ENCODE measurements around the gene ABL2. TPM values are rescaled to one million over a fixed set of nuclear protein-coding genes. Genes with fewer than 3 reads are reported as not detected.

Gene ABL2
- total and polyA plus RNA-seq, 9 of the 15 experiments (the other 6 are each of a cell fraction or from before 2014, with no cell fraction given) = 1.4 to 15.0 (median 8.6) TPM

- no peak for TF ChIP-seq NCOA1 (IDR thresholded peaks at IDR 0.05; ENCODE audit: low read depth)
- peak; percentile 36; the same call in 1 of the 2 replicates for TF ChIP-seq LEF1 (IDR thresholded peaks at IDR 0.05)
- TF ChIP-seq KAT2B (IDR thresholded peaks at IDR 0.05; ENCODE audit: low read depth, low read length) = no peak
- 0 out of 2 replicates have a peak, but pooled peaks have one; percentile 38 for TF ChIP-seq SMARCA4 (IDR thresholded peaks at IDR 0.05)
- peak in 2 of 3 experiments; percentile 74 to 80 for TF ChIP-seq YY1 (IDR thresholded peaks at IDR 0.05; ENCODE audit: borderline replicate concordance in 1 of 3, control insufficient read depth in 1 of 3, extremely low read depth in 1 of 3, insufficient read depth in 3 of 3, insufficient read length in 1 of 3, insufficient replicate concordance in 2 of 3, low read depth in 1 of 3, low read length in 2 of 3)
- no peak for TF ChIP-seq TAF9B (IDR thresholded peaks at IDR 0.05; ENCODE audit: partially characterized antibody)
- TF ChIP-seq TCF3 (CRISPR knock-in tag; IDR thresholded peaks at IDR 0.05) = peak; percentile 47; the same call in 1 of the 2 replicates
- TF ChIP-seq, protein P1, sequence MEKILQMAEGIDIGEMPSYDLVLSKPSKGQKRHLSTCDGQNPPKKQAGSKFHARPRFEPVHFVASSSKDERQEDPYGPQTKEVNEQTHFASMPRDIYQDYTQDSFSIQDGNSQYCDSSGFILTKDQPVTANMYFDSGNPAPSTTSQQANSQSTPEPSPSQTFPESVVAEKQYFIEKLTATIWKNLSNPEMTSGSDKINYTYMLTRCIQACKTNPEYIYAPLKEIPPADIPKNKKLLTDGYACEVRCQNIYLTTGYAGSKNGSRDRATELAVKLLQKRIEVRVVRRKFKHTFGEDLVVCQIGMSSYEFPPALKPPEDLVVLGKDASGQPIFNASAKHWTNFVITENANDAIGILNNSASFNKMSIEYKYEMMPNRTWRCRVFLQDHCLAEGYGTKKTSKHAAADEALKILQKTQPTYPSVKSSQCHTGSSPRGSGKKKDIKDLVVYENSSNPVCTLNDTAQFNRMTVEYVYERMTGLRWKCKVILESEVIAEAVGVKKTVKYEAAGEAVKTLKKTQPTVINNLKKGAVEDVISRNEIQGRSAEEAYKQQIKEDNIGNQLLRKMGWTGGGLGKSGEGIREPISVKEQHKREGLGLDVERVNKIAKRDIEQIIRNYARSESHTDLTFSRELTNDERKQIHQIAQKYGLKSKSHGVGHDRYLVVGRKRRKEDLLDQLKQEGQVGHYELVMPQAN (IDR thresholded peaks at IDR 0.05; ENCODE audit: borderline replicate concordance) = peak; percentile 48; the same call in 1 of the 2 replicates
- TF ChIP-seq ZNF512 (tag; IDR thresholded peaks at IDR 0.05) = no peak
- no peak for TF ChIP-seq CBFB (CRISPR knock-in tag; IDR thresholded peaks at IDR 0.05)
- TF ChIP-seq, protein P2, sequence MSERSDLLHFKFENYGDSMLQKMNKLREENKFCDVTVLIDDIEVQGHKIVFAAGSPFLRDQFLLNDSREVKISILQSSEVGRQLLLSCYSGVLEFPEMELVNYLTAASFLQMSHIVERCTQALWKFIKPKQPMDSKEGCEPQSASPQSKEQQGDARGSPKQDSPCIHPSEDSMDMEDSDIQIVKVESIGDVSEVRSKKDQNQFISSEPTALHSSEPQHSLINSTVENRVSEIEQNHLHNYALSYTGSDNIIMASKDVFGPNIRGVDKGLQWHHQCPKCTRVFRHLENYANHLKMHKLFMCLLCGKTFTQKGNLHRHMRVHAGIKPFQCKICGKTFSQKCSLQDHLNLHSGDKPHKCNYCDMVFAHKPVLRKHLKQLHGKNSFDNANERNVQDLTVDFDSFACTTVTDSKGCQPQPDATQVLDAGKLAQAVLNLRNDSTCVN (CRISPR knock-in tag; IDR thresholded peaks at IDR 0.05) = no peak
- TF ChIP-seq ERF (CRISPR knock-in tag; IDR thresholded peaks at IDR 0.05) = no peak
- no peak for TF ChIP-seq SIX5 (IDR thresholded peaks at IDR 0.05; ENCODE audit: borderline replicate concordance in 1 of 2, insufficient read depth in 1 of 2, low read depth in 1 of 2, low read length in 2 of 2)
- no peak for TF ChIP-seq DNMT1 (IDR thresholded peaks at IDR 0.05)
- 0 out of 2 replicates have a peak, but pooled peaks have one; percentile 53 for TF ChIP-seq ZNF609 (CRISPR knock-in tag; IDR thresholded peaks at IDR 0.05; ENCODE audit: borderline replicate concordance)
- TF ChIP-seq FOXK2 (conservative IDR thresholded peaks at IDR 0.05 in 1 of 2, IDR thresholded peaks at IDR 0.05 in 1 of 2; ENCODE audit: low read depth in 2 of 2) = 0 out of 4 replicates have a peak, but pooled peaks of 1 of the 2 experiments have one; percentile 31
- peak; percentile 77 for TF ChIP-seq POLR2B (IDR thresholded peaks at IDR 0.05; ENCODE audit: low read depth, partially characterized antibody)
Measured at GRCh38 chr1:179081687-179082332, 147.7 kb downstream of the ABL2 start, which contains the start of gene TOR3A (continued).
